ENCODE data around the gene SPINT2. TPM values are rescaled to one million over a fixed set of nuclear protein-coding genes. Genes with fewer than 3 reads are reported as not detected.
"Not testable (repeated sequence)": the region's sequence is repeated elsewhere in the genome, so short reads cannot be mapped to it uniquely, and the experiment has no call there.

Gene SPINT2
- total RNA-seq, 4 donors from 2014 or later: 11.8 to 72.8 (median 29.4) TPM

GRCh38 chr19:38221919-38222830, 42.2 kb upstream of the SPINT2 start:
- peaks cover 0 to 3% of the 10 kb centered on the region in 2 donors for H3K4me1 ChIP-seq
- TF ChIP-seq CTCF (IDR thresholded peaks at IDR 0.05): no peak
- TF ChIP-seq POLR2A (IDR thresholded peaks at IDR 0.05): no peak
- peaks cover 6 to 25% of the 10 kb centered on the region in 2 donors for H3K27me3 ChIP-seq
- no peaks in the 10 kb centered on the region for H3K9me3 ChIP-seq
- H3K4me3 ChIP-seq: no peak overlapping the region
- no peak for DNase-seq
- H3K36me3 ChIP-seq: no peaks in the 10 kb centered on the region
- intact Hi-C loops (cut with DNase I; ENCODE audit: low total_unique reads): no loop called here
- no peak overlapping the region for H3K27ac ChIP-seq

GRCh38 chr19:38223119-38223523, 41.3 kb upstream of the SPINT2 start:
- H3K4me1 ChIP-seq: peaks cover 0 to 4% of the 10 kb centered on the region in 2 donors
- no peak for DNase-seq
- TF ChIP-seq CTCF (IDR thresholded peaks at IDR 0.05) (no peak), POLR2A (IDR thresholded peaks at IDR 0.05) (no peak)
- H3K4me3 ChIP-seq: no peak overlapping the region
- H3K27me3 ChIP-seq: peaks cover 11 to 34% of the 10 kb centered on the region in 2 donors
- no peak overlapping the region for H3K27ac ChIP-seq
- intact Hi-C loops (cut with DNase I; ENCODE audit: low total_unique reads): no loop called here
- no peaks in the 10 kb centered on the region for H3K36me3 ChIP-seq
- H3K9me3 ChIP-seq: no peaks in the 10 kb centered on the region

- H3K27me3 ChIP-seq: peaks cover 16 to 39% of the 10 kb centered on the region in 2 donors
- no peaks in the 10 kb centered on the region for H3K36me3 ChIP-seq
- DNase-seq: no peak
- no peak for TF ChIP-seq CTCF (IDR thresholded peaks at IDR 0.05)
- no peak for TF ChIP-seq POLR2A (IDR thresholded peaks at IDR 0.05)
- no peak overlapping the region for H3K4me3 ChIP-seq
- no peak overlapping the region for H3K27ac ChIP-seq
- peaks cover 0 to 9% of the 10 kb centered on the region in 2 donors for H3K4me1 ChIP-seq
- H3K9me3 ChIP-seq: no peaks in the 10 kb centered on the region
- intact Hi-C loops (cut with DNase I; ENCODE audit: low total_unique reads): no loop called here
These were observed 40.8 kb upstream of the SPINT2 start for GRCh38 chr19:38223617-38224013.

- Histone ChIP-seq H3K4me1 (peaks cover 0 to 15% of the 10 kb centered on the region in 2 donors), H3K27me3 (peaks cover 21 to 45% of the 10 kb centered on the region in 2 donors), H3K4me3 (no peak within 1 kb of the TSS), H3K9me3 (no peaks in the 10 kb centered on the region), H3K27ac (no peak within 1 kb of the TSS), H3K36me3 (no peaks in the 10 kb centered on the region)
- intact Hi-C loops (cut with DNase I; ENCODE audit: low total_unique reads): no loop called here
- TF ChIP-seq POLR2A (IDR thresholded peaks at IDR 0.05): no peak
- no peak for TF ChIP-seq CTCF (IDR thresholded peaks at IDR 0.05)
- no peak for DNase-seq
These were observed 40.1 kb upstream of the SPINT2 start, which contains the start of gene DPF1 for GRCh38 chr19:38224014-38224862. TSS of gene DPF1 (minus strand) at chr19:38224222. CDS start at chr19:38224142, 80 bp downstream.

GRCh38 chr19:38224863-38225218, 39.5 kb upstream of the SPINT2 start:
- DNase-seq; intact Hi-C loops (cut with DNase I; ENCODE audit: low total_unique reads): not testable (repeated sequence)
- H3K27me3 ChIP-seq: peaks cover 21 to 46% of the 10 kb centered on the region in 2 donors

More at GRCh38 chr19:38224863-38225218, 39.5 kb upstream of the SPINT2 start:
- H3K9me3 ChIP-seq, H3K27ac ChIP-seq, H3K36me3 ChIP-seq, H3K4me3 ChIP-seq: not testable (repeated sequence)
- H3K4me1 ChIP-seq: peaks cover 0 to 16% of the 10 kb centered on the region in 2 donors
